Body of pancreas (tissue), 4 donors: ENCODE measurements around the gene PABPC3.

Experiments used
- POLR2A ChIP-seq, 3 donors: fragments of 450-650 bp; IDR thresholded peaks; one replicate each; pipeline ENCODE4 v1.6.1; 2016; ENCODE audit warnings: antibody characterized with exemption in 3 of 3, mild to moderate bottlenecking in 2 of 3
- TF ChIP-seq, protein P1 (sequence below), 7 experiments: fragments of 450-650 bp in 4 of 7; fragments of 200-600 bp in 3 of 7; sonication (generic) in 3 of 7; IDR thresholded peaks; one replicate each; pipeline ENCODE4 v1.5.1; 2016 to 2019; ENCODE audit warnings: antibody characterized with exemption in 7 of 7

DNA sequence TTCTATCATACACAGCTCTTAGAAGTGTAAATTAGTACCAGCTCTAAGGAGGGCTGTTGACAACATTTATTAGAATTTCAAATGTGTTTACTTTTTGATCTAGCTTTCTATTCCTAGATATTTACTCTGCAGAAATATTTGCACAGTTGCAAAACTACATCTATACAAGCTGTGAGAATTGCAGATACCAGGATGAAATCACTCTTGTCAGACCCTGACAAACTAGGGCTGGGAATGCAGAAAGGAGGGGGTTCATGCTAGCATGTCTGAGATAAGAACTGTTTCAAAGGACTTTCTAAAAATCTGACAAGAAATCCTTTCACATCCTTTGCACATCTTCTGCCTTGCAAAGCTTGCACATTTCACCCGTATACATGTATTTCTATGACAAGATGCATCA lies 11.8 kb upstream of the PABPC3 start:
- TF ChIP-seq, protein P1, sequence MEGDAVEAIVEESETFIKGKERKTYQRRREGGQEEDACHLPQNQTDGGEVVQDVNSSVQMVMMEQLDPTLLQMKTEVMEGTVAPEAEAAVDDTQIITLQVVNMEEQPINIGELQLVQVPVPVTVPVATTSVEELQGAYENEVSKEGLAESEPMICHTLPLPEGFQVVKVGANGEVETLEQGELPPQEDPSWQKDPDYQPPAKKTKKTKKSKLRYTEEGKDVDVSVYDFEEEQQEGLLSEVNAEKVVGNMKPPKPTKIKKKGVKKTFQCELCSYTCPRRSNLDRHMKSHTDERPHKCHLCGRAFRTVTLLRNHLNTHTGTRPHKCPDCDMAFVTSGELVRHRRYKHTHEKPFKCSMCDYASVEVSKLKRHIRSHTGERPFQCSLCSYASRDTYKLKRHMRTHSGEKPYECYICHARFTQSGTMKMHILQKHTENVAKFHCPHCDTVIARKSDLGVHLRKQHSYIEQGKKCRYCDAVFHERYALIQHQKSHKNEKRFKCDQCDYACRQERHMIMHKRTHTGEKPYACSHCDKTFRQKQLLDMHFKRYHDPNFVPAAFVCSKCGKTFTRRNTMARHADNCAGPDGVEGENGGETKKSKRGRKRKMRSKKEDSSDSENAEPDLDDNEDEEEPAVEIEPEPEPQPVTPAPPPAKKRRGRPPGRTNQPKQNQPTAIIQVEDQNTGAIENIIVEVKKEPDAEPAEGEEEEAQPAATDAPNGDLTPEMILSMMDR (IDR thresholded peaks at IDR 0.05): no peak
- TF ChIP-seq POLR2A (IDR thresholded peaks at IDR 0.05): no peak
